Heart left ventricle (tissue), 16 donors: ENCODE measurements around the gene SULT2A1. TPM values are rescaled to one million over a fixed set of nuclear protein-coding genes. Genes with fewer than 3 reads are reported as not detected.
"Not testable (repeated sequence)": the region's sequence is repeated elsewhere in the genome, so short reads cannot be mapped to it uniquely, and the experiment has no call there.

Experiments
- ATAC-seq, 4 donors: fragments of 200-7000 bp; cut with Tn5 transposase; one replicate each; pipeline ENCODE4 v1.9.1; 2020 to 2022; ENCODE audit warnings: moderate library complexity in 4 of 4, mild to moderate bottlenecking in 3 of 4, moderate number of reproducible peaks in 1 of 4
- DNase-seq, 5 donors: peaks; one replicate each; pipeline ENCODE4 v3.0.0-alpha.2; 2020
- H3K27ac ChIP-seq, 12 donors: fragments of 200-600 bp; sonication (generic) in 4 of 12; one replicate each; pipeline versions ENCODE4 v1.5.0 to v1.8.0; 2016 to 2022; ENCODE audit warnings: mild to moderate bottlenecking in 2 of 12
- H3K27me3 ChIP-seq, 9 donors: fragments of 200-600 bp; sonication (generic) in 2 of 9; one replicate each; pipeline versions ENCODE4 v1.5.1 to v1.8.0; 2016 to 2022; ENCODE audit warnings: mild to moderate bottlenecking in 3 of 9
- H3K36me3 ChIP-seq, 9 donors: fragments of 200-600 bp; sonication (generic) in 2 of 9; one replicate each; pipeline versions ENCODE4 v1.5.0 to v1.8.0; 2018 to 2022; ENCODE audit warnings: mild to moderate bottlenecking in 2 of 9
- H3K4me1 ChIP-seq, 12 donors: fragments of 200-600 bp; sonication (generic) in 4 of 12; one replicate each; pipeline versions ENCODE4 v1.5.0 to v1.8.0; 2016 to 2022; ENCODE audit warnings: mild to moderate bottlenecking in 3 of 12
- H3K4me3 ChIP-seq, 12 donors: fragments of 200-600 bp; sonication (generic) in 4 of 12; one replicate each; pipeline versions ENCODE4 v1.5.0 to v1.8.0; 2017 to 2022; ENCODE audit warnings: mild to moderate bottlenecking in 9 of 12, moderate library complexity in 4 of 12
- H3K9me3 ChIP-seq, 12 donors: fragments of 200-600 bp; sonication (generic) in 4 of 12; one replicate each; pipeline versions ENCODE4 v1.5.0 to v1.8.0; 2016 to 2022; ENCODE audit warnings: mild to moderate bottlenecking in 1 of 12
- POLR2A ChIP-seq, 2 donors: fragments of 450-650 bp; IDR thresholded peaks; one replicate each; pipeline ENCODE4 v1.6.1; 2017; ENCODE audit warnings: antibody characterized with exemption in 2 of 2, mild to moderate bottlenecking in 2 of 2, moderate library complexity in 2 of 2
- WGBS, 4 donors: extraction: QIAGEN DNeasy Blood & Tissue Kit in 2 of 4; methylation state at CpG; one replicate each; pipeline versions ENCODE4 v1.1.5 to v1.1.7; 2013 to 2018; 5-methylcytosine and 5-hydroxymethylcytosine counted together
- intact Hi-C, 10 donors: fragments of 100-400 bp; cut with DNase I; formaldehyde crosslinking; loops; one replicate each; pipeline versions ENCODE4 v1.11.1 to v1.14.2; 2022
- polyA plus RNA-seq, 2 donors: library from polyadenylated mRNA; stranded (reverse); fragments of 200-250 nt; gene quantifications; one replicate each; pipeline ENCODE4 v1.2.3, GENCODE V29; 2013
- total RNA-seq, 9 donors: library from RNA; depleted of rRNA in 2 of 9; stranded (reverse); fragments of >200 nt in 2 of 9; fragmentation: NEBNext Ultra II Directional in 3 of 9; extraction: Animal tissue kit (Norgen Biotek cat#: 25700) in 3 of 9; gene quantifications; one replicate each; pipeline versions ENCODE4 v1.1.0 to v1.2.4, GENCODE V29; 2016 to 2023
- TF ChIP-seq, protein P1 (sequence below), 12 donors: fragments of 200-600 bp; sonication (generic) in 4 of 12; IDR thresholded peaks; one replicate each; pipeline versions ENCODE4 v1.5.0 to v1.8.0; 2018 to 2022; ENCODE audit warnings: antibody characterized with exemption in 12 of 12, mild to moderate bottlenecking in 5 of 12
- donor health status: ischemic (EF 13 %, LVEDD 7.1; RV severe dilation, severe dysfunction).
- donor health status: healthy with polysubstance abuse.
- donor health status: DM: no; HTN: yes; CAD: no.
- donor health status: DM: no; HTN: no; CAD: no.
- donor health status: ischemic (EF 25% LVEDD 6.9; RV normal size, moderate dysfunction).
- donor health status: ischemic (EF 25% LVEDD 5.7; RV mildly dilated, moderate dysfunction).
- donor health status: healthy.
- donor health status: DM: yes; HTN: yes; CAD: no.
- donor health status: ischemic (EF 35%, LVEDD 5.7; RV mildly dilated, moderate dysfunction).
- donor health status: nonischemic (EF 11% LVEDD 7.7; RV severe dilation, severe dysfunction).
- donor health status: DM: yes; HTN: yes; CAD: no.
- donor health status: PGD.
- donor health status: ischemic (EF 29% LVEDD 5.4; RV normal size, mild dysfunction).
- donor health status: nonischemic (EF 23%, LVEDD 6.1; RV moderate dilation, normal function).

Gene SULT2A1
- total and polyA plus RNA-seq, 11 donors, result not detected

- TF ChIP-seq, protein P1, sequence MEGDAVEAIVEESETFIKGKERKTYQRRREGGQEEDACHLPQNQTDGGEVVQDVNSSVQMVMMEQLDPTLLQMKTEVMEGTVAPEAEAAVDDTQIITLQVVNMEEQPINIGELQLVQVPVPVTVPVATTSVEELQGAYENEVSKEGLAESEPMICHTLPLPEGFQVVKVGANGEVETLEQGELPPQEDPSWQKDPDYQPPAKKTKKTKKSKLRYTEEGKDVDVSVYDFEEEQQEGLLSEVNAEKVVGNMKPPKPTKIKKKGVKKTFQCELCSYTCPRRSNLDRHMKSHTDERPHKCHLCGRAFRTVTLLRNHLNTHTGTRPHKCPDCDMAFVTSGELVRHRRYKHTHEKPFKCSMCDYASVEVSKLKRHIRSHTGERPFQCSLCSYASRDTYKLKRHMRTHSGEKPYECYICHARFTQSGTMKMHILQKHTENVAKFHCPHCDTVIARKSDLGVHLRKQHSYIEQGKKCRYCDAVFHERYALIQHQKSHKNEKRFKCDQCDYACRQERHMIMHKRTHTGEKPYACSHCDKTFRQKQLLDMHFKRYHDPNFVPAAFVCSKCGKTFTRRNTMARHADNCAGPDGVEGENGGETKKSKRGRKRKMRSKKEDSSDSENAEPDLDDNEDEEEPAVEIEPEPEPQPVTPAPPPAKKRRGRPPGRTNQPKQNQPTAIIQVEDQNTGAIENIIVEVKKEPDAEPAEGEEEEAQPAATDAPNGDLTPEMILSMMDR (IDR thresholded peaks at IDR 0.05), result no peak
- no peak for TF ChIP-seq POLR2A (IDR thresholded peaks at IDR 0.05)
- Histone ChIP-seq H3K27me3 (peaks cover 0 to 41% (median 3%) of the 10 kb centered on the region in 9 donors), H3K27ac (no peak overlapping the region), H3K4me3 (no peak overlapping the region), H3K36me3 (no peaks in the 10 kb centered on the region), H3K9me3 (peaks cover 0 to 4% (median 0%) of the 10 kb centered on the region in 12 donors), H3K4me1 (no peaks in the 10 kb centered on the region)
- 35 to 54% (median 45%) methylated on average over 16 to 34 of the region's 34 CpGs for WGBS, 4 donors
- ATAC-seq (peak in 1 of 4 donors; percentile 19), DNase-seq (no peak)
- intact Hi-C loops, result loop anchor here in 3 of 10 donors (5.0 to 10.0 kb wide), 3 partner anchors 48 to 96 kb away; no protein-coding TSS in a partner anchor
Observed at GRCh38 chr19:47860602-47861297, 25.4 kb downstream of the SULT2A1 start.

DNA sequence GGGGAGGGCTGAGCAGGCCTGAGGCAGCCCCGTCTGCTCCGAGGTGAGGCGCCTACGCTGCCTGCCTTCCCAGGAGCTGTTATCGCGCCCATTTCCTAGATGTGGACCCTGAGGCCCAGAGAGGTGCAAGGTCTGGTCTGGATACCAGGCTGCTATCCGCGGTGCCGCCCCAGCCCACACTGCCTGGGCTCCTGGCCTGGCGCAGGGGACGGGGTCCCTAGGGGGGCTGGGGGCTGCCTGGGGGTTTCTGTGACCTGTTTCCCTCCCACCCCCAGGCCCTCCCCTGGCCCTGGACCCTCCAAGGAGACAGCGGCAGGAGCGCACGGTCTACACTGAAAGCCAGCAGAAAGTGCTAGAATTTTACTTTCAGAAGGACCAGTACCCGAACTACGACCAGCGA lies 26.3 kb downstream of the SULT2A1 start:
- ATAC-seq, H3K36me3 ChIP-seq, H3K9me3 ChIP-seq, H3K27ac ChIP-seq, DNase-seq, H3K4me3 ChIP-seq, H3K4me1 ChIP-seq: not testable (repeated sequence)
- intact Hi-C loops, result loop anchor here in 3 of 10 donors (5.0 to 10.0 kb wide), 3 partner anchors 48 to 95 kb away; no protein-coding TSS in a partner anchor
- peaks cover 0 to 47% (median 3%) of the 10 kb centered on the region in 9 donors for H3K27me3 ChIP-seq
- 91 to 93% methylated on average over 8 to 11 of the region's 17 CpGs; no CpG with 5 or more reads in 2 of the 4 donors for WGBS, 4 donors

DNA sequence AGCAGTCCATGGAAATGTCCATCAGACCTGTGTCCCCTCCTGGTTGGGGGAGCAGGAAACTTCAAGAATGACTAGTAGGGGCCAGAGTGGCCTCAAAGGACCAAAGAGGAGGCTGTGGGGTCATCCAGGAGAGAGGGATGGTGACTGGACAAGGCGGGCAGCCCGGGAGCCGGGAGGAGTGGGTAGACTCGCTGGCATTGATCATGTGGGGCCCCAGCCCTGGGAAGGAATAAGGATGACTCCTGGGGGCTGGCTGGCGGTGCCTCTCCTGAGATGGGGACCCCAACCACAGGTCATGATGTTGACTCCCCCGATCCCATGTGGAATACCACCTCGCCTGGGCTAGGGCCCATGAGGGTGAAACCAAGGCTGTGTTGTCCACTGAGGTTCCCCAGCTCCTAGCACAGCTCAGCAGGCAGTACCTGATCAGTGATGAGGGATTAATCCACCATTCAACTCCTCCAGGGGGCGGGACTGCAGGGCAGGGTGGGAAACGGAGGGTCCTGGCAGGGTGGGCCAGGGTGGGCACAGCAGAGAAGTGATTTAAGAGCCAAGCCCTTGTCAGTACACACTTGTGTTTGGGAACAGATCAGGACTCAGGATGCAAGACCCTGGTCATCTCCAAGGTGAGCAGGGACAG lies 27.3 kb downstream of the SULT2A1 start, which contains the start of gene TPRX2:
TPRX2 (plus strand) TSS at position 590 of the 640 bp plus-strand sequence; CDS start at position 602, 12 bp downstream.
- H3K27me3 ChIP-seq, result peaks cover 0 to 58% (median 3%) of the 10 kb centered on the region in 9 donors
- H3K4me3 ChIP-seq, H3K4me1 ChIP-seq, DNase-seq, intact Hi-C loops, H3K36me3 ChIP-seq, H3K27ac ChIP-seq, H3K9me3 ChIP-seq, ATAC-seq: not testable (repeated sequence)
- 73 to 88% (median 80%) methylated on average over 9 of the region's 9 CpGs for WGBS, 4 donors

- 83 to 92% (median 86%) methylated on average over 9 of the region's 9 CpGs for WGBS, 4 donors
- H3K36me3 ChIP-seq, ATAC-seq, H3K9me3 ChIP-seq, H3K4me3 ChIP-seq, intact Hi-C loops, H3K27ac ChIP-seq, H3K4me1 ChIP-seq, DNase-seq: not testable (repeated sequence)
- H3K27me3 ChIP-seq, result peaks cover 0 to 63% (median 4%) of the 10 kb centered on the region in 9 donors
Observed at GRCh38 chr19:47858231-47858630, 27.9 kb downstream of the SULT2A1 start.

GRCh38 chr19:47854459-47854858 lies 31.7 kb downstream of the SULT2A1 start:
- H3K4me3 ChIP-seq, result no peak overlapping the region
- no peak overlapping the region for H3K27ac ChIP-seq
- no peaks in the 10 kb centered on the region for H3K36me3 ChIP-seq
- TF ChIP-seq POLR2A (IDR thresholded peaks at IDR 0.05), result no peak
- TF ChIP-seq, protein P1 (IDR thresholded peaks at IDR 0.05), result no peak
- DNase-seq (no peak), ATAC-seq (no peak)
- H3K9me3 ChIP-seq, result no peaks in the 10 kb centered on the region
- no peaks in the 10 kb centered on the region for H3K4me1 ChIP-seq
- H3K27me3 ChIP-seq, result peaks cover 0 to 80% (median 19%) of the 10 kb centered on the region in 9 donors
- intact Hi-C loops, result no loop called here
- WGBS, 4 donors, result 72 to 79% (median 77%) methylated on average over 4 of the region's 4 CpGs
